H54 (cell line): ENCODE results near the gene PTPN11.
"Not testable (repeated sequence)": the region's sequence is repeated elsewhere in the genome, so short reads cannot be mapped to it uniquely, and the experiment has no call there.

ENCODE experiments used
- DNase-seq: peaks from one replicate; pipeline ENCODE4 v3.0.0; 2011; ENCODE audit warnings: low spot score, mixed read lengths; ENCODE audit not compliant: insufficient read length
- FAIRE-seq: peaks from 3 replicates; lab custom pipeline; 2011; peaks lifted over from hg19 to GRCh38; lab: Jason Lieb, UNC
- POLR2A ChIP-seq: IDR thresholded peaks from 2 replicates; pipeline ENCODE4 v1.6.1; 2011; ENCODE audit warnings: low read depth, mild to moderate bottlenecking, low read length

PTPN11 gene

DNA sequence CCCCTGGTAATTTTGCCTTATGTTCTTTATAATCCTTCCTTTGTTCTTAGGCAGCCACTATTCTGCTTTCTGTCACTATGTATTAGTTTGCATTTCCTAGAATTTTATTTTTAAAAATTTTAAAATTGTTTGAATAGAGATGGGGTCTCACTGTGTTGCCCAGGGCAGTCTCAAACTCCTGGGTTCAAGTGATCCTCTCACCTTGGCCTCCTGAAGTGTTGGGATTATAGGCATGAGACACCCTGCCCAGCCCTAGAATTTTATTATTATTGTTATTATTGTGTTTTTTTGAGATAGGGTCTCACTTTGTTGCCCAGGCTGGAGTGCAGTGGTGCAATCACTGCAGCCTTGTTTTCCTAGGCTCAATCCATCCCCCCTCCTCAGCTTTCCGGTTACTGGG is 2.6 kb downstream of the PTPN11 start:
- TF ChIP-seq POLR2A = no peak
- DNase-seq (no peak), FAIRE-seq (no peak)

DNA sequence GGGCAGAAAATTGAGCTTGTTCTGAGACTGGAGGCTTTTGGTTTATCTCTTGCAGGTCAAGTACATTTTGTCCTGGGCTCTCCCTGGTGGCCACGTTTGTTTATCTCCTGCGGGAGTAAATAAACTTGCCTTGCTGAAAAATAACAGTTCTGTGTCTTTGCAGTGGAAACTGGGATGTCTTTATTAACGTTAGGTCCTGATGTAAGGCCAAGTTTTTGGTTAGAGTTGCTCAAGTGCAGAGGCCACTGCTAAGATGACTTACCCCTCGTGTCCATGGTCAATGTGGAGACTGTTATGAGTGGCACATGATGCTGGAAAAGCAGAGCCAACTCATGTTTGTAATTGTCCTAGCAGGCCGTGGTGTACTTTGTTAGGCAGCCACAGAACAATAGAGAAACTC is 3.8 kb downstream of the PTPN11 start:
- DNase-seq (no peak), FAIRE-seq (no peak)
- no peak for TF ChIP-seq POLR2A

DNA sequence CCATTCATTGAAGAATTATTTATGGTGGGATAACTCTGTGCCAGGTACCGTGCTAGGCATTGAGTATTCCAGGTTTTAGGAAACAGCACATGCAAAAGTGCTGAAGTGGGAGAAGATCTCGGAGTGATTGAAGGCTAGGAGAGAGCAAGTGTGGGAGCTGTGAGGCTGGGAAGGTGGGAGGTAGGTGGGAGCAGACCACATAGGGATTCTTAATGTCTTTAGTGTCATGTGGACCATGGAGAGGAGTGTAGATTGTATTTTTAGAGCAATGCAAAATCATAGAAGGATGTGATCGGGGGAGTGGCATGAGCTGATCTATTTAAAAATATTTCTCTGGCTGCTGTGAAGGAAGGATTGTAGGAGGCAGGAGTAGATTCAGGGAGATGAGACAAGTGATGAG is 5.4 kb downstream of the PTPN11 start:
- no peak for FAIRE-seq
- no peak for TF ChIP-seq POLR2A
- no peak for DNase-seq

DNA sequence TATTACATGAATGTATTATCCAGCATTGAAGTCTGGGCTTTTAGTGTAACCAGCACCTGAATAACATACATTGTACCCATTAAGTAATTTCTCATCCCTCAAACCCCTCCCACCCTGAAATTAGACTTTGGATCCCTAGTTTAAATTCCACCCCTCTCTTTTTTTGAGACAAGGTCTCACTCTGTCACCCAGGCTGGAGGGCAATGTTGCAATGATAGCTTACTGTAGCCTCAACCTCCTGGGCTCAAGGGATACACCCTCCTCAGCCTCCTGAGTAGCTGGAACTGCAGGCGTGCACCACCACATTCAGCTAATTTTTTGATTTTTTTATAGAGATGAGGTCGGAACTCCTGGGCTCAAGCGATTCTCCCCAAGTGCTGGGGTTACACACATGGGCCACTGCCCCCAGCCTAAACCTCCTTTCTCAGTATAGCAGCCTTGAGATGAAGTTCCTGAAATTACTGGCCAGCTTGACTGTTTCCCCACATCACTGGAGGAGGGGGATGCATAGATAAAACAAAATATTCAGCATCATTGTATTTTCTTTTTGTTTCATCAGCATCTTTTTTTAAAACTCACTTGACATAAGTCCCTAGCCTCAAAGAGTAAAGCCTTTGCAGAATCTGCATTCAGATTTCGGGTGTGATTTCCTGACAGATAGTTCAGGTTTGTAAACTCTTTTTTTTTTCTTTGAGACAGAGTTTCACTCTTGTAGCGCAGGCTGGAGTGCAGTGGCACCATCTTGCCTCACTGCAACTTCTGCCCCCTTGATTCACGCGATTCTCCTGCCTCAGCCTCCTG is 7.0 kb downstream of the PTPN11 start:
- FAIRE-seq (no peak), DNase-seq (no peak)
- TF ChIP-seq POLR2A = no peak

DNA sequence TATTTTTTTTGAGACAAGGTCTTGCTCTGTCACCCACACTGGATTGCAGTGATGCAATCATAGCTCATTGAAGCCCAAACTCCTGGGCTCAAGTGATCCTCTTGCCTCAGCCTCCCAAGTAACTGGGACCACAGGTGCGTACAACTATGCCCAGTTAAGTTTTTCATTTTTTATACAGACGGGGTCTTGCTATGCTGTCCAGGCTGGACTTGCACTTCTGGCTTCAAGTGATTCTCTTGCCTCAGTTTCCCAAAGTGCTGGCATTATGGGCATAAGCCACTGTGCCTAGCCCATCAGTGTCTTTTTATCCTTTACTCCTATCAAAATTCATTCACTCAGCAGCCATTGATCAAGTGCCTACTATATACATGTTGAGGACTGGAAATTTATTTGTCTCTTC is 9.0 kb downstream of the PTPN11 start:
- no peak for TF ChIP-seq POLR2A
- DNase-seq (no peak), FAIRE-seq (no peak)

DNA sequence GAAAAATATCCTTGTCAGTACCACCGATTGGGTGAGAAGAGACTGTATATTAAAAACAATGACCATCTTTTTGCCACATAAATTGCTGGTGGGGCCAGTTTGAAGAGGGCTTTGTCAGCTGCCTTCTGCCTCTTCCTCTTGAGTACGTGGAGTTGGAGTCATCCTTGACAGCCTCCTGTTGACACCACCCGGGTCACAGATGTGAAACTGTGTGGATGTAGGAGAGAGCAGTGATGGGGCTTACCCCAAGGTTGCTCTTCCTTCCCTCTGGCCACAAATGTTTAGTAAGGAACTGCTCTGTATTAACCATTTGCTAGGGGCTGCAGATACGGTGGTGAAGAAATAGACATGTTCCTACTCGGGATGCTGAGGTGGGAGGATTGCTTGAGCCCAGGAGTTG is 12.2 kb downstream of the PTPN11 start:
- no peak for FAIRE-seq
- no peak for DNase-seq
- no peak for TF ChIP-seq POLR2A

DNA sequence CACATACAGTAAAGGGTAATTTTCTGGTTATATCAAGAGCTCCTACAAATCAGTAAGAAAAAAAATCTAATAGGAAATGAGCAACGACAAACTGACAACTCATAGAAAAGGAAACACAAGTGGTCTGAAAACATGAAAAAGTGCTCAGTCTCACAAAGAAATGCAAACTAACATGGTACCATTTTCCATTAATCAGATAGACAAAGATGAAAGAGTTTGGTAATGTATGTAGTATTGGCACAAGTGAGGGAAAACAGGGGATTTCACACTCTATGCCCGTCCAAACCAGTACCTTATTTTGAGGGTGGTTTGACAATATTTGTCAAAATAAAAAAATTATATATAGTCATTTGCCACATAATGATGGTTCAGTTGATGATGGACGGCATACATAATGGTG is 13.2 kb downstream of the PTPN11 start:
- TF ChIP-seq POLR2A = no peak
- DNase-seq (no peak), FAIRE-seq (no peak)

DNA sequence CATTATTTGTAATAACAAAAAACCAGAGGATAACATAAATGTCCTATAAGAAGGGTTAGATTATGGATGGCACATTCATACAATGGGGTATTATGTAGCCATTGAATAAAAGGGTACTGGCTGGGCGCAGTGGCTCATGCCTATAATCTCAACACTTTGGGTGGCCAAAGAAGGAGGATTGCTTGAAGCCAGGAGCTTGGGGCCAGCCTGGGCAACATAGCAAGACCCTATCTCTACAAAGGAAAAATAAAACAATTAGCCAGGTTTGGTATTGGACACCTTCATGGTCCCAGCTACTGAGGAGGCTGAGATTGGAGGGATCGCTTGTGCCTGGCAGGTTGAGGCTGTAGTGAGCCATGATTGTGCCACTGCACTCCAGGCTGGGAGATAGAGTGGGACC is 14.8 kb downstream of the PTPN11 start:
- no peak for TF ChIP-seq POLR2A
- FAIRE-seq (no peak), DNase-seq (no peak)

DNA sequence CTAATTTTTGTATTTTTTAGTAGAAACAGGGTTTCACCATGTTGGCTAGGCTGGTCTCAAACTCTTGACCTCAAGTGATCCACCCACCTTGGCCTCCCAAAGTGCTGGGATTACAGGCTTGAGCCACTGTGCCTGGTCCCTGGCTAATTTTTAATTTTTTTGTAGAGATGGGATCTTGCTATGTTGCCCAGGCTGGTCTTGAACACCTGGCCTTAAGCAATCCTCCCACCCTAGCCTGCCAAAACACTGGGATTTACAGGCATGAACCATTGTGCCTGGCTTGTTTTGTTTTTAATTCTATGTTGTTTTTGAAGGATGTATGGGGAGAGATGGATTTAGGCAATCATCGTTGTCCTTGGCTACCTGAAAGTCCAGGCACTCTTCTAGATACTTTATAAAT is 19.9 kb downstream of the PTPN11 start:
- not testable (repeated sequence) for FAIRE-seq, DNase-seq

DNA sequence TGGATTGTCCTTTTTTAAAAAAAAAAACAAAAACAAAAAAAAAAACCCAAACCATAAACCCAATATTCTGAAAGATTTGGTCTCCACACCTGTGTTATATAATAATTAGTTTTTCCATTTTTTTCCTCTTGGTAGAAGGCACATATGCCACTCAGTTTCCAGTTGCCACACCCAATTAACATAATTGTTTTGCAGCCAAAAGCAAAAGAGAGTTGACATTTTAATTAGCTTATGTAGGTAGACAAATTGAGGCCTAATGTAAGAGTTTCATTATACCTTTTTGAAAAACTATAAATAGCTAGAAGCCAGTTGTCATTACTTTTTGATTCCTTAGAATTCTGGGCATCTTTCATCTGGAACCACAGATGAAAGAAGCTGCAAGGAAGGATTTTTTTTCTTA is 21.0 kb downstream of the PTPN11 start:
- FAIRE-seq (no peak), DNase-seq (no peak)
- TF ChIP-seq POLR2A = no peak

DNA sequence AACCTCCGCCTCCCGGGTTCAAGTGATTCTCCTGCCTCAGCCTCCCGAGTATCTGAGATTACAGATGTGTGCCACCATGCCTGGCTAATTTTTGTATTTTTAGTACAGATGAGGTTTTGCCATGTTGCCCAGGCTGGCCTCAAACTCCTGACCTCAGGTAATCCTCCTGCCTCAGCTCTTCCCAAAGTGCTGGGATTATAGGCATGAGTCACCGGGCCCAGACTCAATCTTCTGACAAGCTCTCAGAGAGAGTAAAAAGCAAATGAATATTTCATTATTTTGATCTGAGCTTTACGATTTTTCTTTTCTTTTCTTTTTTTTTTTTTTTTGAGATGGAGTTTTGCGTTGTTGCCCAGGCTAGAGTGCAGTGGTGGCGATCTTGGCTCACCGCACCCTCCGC is 21.9 kb downstream of the PTPN11 start:
- not testable (repeated sequence) for DNase-seq, FAIRE-seq

DNA sequence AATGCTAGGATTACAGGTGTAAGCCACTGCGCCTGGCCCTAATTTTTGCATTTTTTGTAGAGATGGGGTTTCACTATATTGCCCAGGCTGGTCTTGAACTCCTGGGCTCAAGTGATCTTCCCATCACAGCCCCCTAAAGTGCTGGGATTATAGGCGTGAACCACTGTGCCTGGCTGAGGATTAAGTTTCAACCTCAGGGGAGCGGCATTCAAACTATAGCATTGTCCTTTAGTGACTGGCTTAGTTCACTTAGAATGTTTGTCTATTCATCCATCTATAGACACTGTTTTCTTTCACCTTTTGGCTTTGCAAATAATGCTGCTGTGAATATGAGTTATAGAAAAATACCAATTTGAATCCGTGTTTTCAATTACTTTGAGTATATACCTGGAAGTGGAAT is 25.2 kb downstream of the PTPN11 start:
- no peak for FAIRE-seq
- no peak for DNase-seq
- TF ChIP-seq POLR2A = no peak

DNA sequence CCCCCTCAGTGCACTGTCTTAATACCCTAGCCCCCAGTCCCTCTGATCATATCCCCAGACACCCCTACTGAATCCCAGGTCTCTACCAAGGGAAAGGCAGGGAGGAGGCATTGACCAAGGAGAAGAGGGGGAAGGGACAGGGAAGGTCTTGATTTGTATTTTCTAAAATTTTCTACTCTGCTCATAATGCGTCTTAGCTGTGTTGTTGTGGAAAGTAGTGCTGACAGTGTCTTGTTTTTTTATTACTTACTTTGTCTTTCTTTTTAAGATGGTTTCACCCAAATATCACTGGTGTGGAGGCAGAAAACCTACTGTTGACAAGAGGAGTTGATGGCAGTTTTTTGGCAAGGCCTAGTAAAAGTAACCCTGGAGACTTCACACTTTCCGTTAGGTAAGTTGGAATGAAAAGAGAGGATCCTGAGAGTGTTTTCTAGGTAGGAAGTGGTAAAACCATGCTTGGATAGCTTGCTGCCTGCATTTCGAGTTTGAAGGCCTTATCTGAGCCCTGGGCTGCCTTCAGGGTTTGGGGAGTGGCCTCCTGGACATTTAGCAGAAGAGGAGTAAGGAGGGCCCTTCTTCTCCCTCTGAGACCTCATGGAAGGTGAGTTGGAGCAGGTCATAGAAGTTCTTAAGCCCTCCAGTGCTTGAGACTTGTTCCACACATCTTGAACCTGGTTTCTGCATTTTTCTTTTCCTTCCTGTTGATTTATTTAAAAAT is 27.4 kb downstream of the PTPN11 start:
- no peak for TF ChIP-seq POLR2A
- no peak for DNase-seq
- no peak for FAIRE-seq

DNA sequence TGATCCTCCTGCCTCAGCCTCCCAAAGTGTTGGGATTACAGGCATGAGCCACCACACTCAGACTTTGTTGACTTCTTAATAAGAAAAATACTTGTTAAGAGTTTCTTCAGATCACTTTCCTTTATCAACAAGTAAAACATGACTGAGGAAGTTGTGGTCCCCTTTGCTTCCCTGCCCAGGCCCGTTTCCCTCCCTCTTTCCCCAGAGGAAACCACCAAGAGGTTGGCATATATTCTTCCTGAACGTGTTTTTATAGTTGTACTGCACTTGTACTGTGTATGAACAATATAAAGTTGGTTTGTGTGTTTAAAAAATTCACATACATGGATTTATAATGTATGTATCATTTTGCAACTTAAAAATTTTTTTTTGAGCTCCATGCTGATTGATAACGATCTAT is 28.4 kb downstream of the PTPN11 start:
- no peak for TF ChIP-seq POLR2A
- DNase-seq = no peak

DNA sequence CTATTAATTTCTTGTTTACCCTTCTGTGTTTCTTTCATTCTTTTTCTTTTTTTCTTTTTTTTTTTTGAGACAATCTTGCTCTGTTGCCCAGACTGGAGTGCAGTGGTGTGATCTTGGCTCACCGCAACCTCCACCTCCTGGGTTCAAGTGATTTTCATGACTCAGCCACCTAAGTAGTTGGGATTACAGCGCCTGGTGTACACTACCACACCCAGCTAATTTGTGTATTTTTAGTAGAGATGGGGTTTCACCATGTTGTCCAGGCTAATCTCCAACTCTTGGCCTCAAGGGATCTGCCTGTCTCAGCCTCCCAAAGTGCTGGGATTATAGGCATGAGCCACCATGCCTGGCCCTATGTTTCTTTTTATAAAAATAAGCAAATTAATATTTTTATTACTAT is 29.4 kb downstream of the PTPN11 start:
- not testable (repeated sequence) for FAIRE-seq, DNase-seq

More for the DNA sequence above, 28.4 kb downstream of the PTPN11 start:
- no peak for FAIRE-seq
